A549 treated with AZD2906 at 1 μM for 4 hours (cell line): Measurements from ENCODE around the gene TRIM72. TPM values are rescaled to one million over a fixed set of nuclear protein-coding genes. Genes with fewer than 3 reads are reported as not detected.

ENCODE experiments used
- total RNA-seq: library from RNA; stranded (reverse); fragments of 200-300 nt; extraction: Qiagen RNA extraction; gene quantifications from 5 replicates; pipeline ENCODE4 v1.2.3, GENCODE V29; 2022

Gene TRIM72
- 0.01 to 0.06 TPM (median 0.02 TPM) in 5 replicates for total RNA-seq

GRCh38 chr16:31213877-31214707 is at the start of gene TRIM72:
Gene TRIM72, plus strand, starts transcription at chr16:31214119. Its CDS starts 620 bp downstream, at chr16:31214739.

DNA sequence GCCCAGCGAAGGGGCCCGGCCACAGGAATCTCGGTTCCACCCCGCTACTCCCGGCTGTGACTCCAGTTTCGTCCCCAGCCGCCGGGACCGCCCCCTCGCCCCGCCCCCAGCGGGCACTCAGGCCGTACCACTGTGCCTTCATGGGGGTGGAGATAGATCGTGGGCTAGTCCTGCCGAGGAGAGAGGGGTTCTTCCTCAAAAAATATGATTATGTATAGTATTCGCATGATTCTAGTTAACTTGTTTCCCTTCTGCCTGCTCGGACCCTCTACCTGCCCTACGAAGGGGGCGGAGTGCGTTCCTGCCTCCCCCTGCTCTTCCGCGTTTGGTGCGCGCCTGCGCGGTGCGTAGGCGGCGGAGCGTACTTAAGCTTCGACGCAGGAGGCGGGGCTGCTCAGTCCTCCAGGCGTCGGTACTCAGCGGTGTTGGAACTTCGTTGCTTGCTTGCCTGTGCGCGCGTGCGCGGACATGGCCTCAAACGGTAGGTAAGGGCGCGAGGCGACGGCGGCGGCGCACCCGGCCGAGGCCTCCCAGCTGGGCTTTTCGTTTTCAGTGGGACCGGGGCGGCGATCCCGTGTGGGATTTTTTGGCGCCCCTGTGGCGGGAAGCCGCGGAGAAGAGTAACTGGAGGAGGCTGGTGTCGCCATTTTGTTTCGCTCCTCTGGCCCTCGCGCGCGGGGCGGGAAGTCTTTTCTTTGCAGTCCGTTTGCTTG is 34.0 kb upstream of the TRIM72 start, which contains the start of gene FUS:
Gene FUS (plus strand): TSS at position 393 of the 713 bp plus-strand sequence. CDS start 76 bp downstream, at position 469.

GRCh38 chr16:31202414-31203375 is 11.2 kb upstream of the TRIM72 start, which contains the start of gene PYCARD:
Gene PYCARD, minus strand, starts transcription at chr16:31202760. Its CDS starts 70 bp downstream, at chr16:31202690.

DNA sequence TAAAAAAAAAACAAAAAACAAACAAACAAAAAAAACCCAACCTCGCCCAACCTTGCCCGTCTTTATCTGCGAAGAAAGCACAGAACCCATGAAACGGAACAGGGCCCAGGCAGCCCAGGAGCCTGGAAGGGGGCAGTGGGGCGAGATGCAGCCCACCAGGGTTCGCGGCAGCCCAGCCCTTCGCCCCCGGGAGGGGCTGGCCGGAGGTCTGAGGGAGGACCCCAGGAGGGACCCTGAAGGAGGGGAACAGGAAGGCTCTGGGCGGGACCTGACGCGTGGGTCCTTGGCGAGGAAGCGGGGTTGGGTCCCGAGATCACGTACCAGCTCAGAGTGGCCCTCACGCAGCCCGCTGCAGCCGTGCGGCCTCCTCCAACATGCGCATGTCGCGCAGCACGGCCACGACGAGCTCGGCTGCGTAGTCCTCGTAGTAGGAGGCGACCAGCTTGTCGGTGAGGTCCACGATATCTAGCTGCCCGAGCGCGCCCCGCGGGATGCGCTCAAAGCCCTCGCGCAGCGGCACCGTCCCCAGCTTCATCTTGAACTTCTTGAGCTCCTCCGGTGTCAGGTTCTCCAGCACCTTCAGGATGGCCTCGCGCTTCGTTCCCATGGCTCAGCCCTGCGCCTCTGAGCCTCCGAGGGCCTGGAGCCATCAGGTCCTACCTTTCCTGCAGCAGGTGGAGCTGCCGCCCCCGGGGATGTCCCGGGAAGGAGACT is 2.7 kb downstream of the TRIM72 start, which contains the start of gene PYDC1:
Gene PYDC1 (minus strand): TSS at position 714 of the 714 bp plus-strand sequence. CDS start 107 bp downstream, at position 607.

Other genes starting within 250 kb of the TRIM72 start
- gene HSD3B7, start 228.9 kb upstream of the TRIM72 start, total RNA-seq, result 13.5 to 17.0 TPM (median 14.5 TPM) in 5 replicates
- 1.4 to 1.7 TPM (median 1.6 TPM) in 5 replicates for gene STX1B, start 203.5 kb upstream of the TRIM72 start, total RNA-seq
- gene STX4, start 180.6 kb upstream of the TRIM72 start, total RNA-seq, result 49.2 to 67.7 TPM (median 62.8 TPM) in 5 replicates
- gene ZNF668, start 139.9 kb upstream of the TRIM72 start, total RNA-seq, result 13.2 to 20.9 TPM (median 15.8 TPM) in 5 replicates
- gene ZNF646, start 139.7 kb upstream of the TRIM72 start, total RNA-seq, result 9.3 to 10.8 TPM (median 9.9 TPM) in 5 replicates
- 1.1 to 2.1 TPM (median 1.4 TPM) in 5 replicates for gene PRSS53, start 125.2 kb upstream of the TRIM72 start, total RNA-seq
- gene VKORC1, start 119.3 kb upstream of the TRIM72 start, total RNA-seq, result 99.8 to 149 TPM (median 147 TPM) in 5 replicates
- 42.8 to 59.1 TPM (median 54.4 TPM) in 5 replicates for gene BCKDK, start 105.7 kb upstream of the TRIM72 start, total RNA-seq
- 44.4 to 51.1 TPM (median 49.2 TPM) in 5 replicates for gene KAT8, start 96.5 kb upstream of the TRIM72 start, total RNA-seq
- gene PRSS8, start 78.4 kb upstream of the TRIM72 start, total RNA-seq, result 1.2 to 1.8 TPM (median 1.4 TPM) in 5 replicates
- gene PRSS36, start 64.1 kb upstream of the TRIM72 start, total RNA-seq, result 0.84 to 2.1 TPM (median 1.3 TPM) in 5 replicates
- gene FUS, start 34.0 kb upstream of the TRIM72 start, total RNA-seq, result 494 to 572 TPM (median 537 TPM) in 5 replicates
- gene PYCARD, start 11.4 kb upstream of the TRIM72 start, total RNA-seq, result 26.9 to 41.9 TPM (median 35.6 TPM) in 5 replicates
- not detected in 5 replicates for gene PYDC1, start 3.0 kb downstream of the TRIM72 start, total RNA-seq
- gene ITGAM, start 45.9 kb downstream of the TRIM72 start, total RNA-seq, result 1.1 to 1.6 TPM (median 1.3 TPM) in 5 replicates
- 0.86 to 1.4 TPM (median 1.1 TPM) in 5 replicates for gene ITGAX, start 141.1 kb downstream of the TRIM72 start, total RNA-seq
- gene ITGAD, start 179.2 kb downstream of the TRIM72 start, total RNA-seq, result 0.03 TPM in 1 of 5 replicates, not detected in the others
- not detected in 5 replicates for gene COX6A2, start 214.2 kb downstream of the TRIM72 start, total RNA-seq
- 0.07 to 0.18 TPM (median 0.10 TPM) in 5 replicates for gene ZNF843, start 228.7 kb downstream of the TRIM72 start, total RNA-seq
- 6.0 to 13.7 TPM (median 10.9 TPM) in 5 replicates for gene ARMC5, start 245.4 kb downstream of the TRIM72 start, total RNA-seq